Measurements from ENCODE around the gene PTPRK.
"Not testable (repeated sequence)": the region's sequence is repeated elsewhere in the genome, so short reads cannot be mapped to it uniquely, and the experiment has no call there.

Gene PTPRK

GRCh38 chr6:128487055-128487454 lies 33.3 kb downstream of the PTPRK start:
- DNase-seq (ENCODE audit: extremely low spot score): no peak
- POLR2A ChIA-PET: no interaction called here
- CTCF ChIA-PET: no interaction called here
- TF ChIP-seq CTCF (IDR thresholded peaks at IDR 0.05; ENCODE audit: control extremely low read depth, extremely low read depth, low read depth, missing control alignments): no peak

DNA sequence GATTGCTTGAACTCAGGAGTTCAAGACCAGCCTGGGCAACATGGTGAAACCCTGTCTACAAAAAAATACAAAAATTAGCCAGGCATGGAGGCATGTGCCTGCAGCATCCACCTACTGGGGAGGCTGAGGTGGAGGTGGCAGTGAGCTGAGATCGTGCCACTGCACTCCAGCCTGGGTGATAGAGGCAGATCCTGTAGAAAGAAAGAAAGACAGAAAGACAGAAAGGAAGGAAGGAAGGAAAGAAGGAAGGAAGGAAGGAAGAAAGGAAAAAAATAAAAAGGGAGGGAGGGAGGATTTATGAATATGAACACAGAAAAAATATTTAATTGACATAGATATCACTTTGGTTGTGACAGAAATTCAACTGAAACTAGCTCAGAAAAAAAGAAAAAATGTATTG lies 33.8 kb downstream of the PTPRK start:
- DNase-seq (ENCODE audit: extremely low spot score); POLR2A ChIA-PET; CTCF ChIA-PET: not testable (repeated sequence)

- no peak for TF ChIP-seq CTCF (IDR thresholded peaks at IDR 0.05; ENCODE audit: control extremely low read depth, extremely low read depth, low read depth, missing control alignments)
- CTCF ChIA-PET: no interaction called here
- POLR2A ChIA-PET: no interaction called here
- DNase-seq (ENCODE audit: extremely low spot score): no peak
These were observed 36.8 kb downstream of the PTPRK start for GRCh38 chr6:128483472-128484135.

GRCh38 chr6:128482642-128483041 lies 37.8 kb downstream of the PTPRK start:
- ChIA-PET CTCF (no interaction called here), POLR2A (no interaction called here)

DNA sequence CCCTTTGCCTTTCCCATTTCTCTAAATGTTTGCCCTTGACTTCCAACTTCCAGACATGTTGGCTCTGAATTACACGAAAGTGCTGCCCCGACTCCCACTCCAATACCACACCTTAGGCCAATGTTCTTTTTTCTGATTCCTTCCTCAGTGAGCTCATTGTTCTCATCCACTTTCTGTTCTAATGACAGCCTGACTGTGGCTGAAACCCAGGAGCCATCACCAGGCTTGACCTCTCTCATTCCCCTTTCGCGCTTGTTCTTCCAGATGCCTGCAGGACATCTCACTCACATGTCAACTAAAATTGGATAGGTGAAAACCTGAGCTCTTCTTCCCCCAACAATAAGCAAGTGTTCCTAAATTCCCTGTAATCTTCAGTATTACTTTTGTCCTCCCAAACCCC lies 40.4 kb downstream of the PTPRK start:
- ChIA-PET CTCF (interaction anchor here (1.0 to 2.3 kb wide), 4 partner anchors 8 to 29 kb away, joined by 3 to 6 read pairs (median 3); no protein-coding TSS in a partner anchor), POLR2A (no interaction called here)
- no peak for DNase-seq (ENCODE audit: extremely low spot score)
- no peak for TF ChIP-seq CTCF (IDR thresholded peaks at IDR 0.05; ENCODE audit: control extremely low read depth, extremely low read depth, low read depth, missing control alignments)

More at GRCh38 chr6:128482642-128483041, 37.8 kb downstream of the PTPRK start:
- no peak for TF ChIP-seq CTCF (IDR thresholded peaks at IDR 0.05; ENCODE audit: control extremely low read depth, extremely low read depth, low read depth, missing control alignments)
- no peak for DNase-seq (ENCODE audit: extremely low spot score)

GRCh38 chr6:128479048-128479666 lies 41.2 kb downstream of the PTPRK start:
- ChIA-PET POLR2A (no interaction called here), CTCF (interaction anchor here (1.0 to 2.3 kb wide), 3 partner anchors 12 to 28 kb away, joined by 3 to 6 read pairs (median 3); no protein-coding TSS in a partner anchor)
- TF ChIP-seq CTCF (IDR thresholded peaks at IDR 0.05; ENCODE audit: control extremely low read depth, extremely low read depth, low read depth, missing control alignments): no peak
- DNase-seq (ENCODE audit: extremely low spot score): no peak

All from GM10248 (cell line).